ENCODE measurements around the gene DOCK1.

The DOCK1 gene

GRCh38 chr10:127046975-127047877 is 142.0 kb downstream of the DOCK1 start:
- Histone ChIP-seq H3K9me3 (ENCODE audit: insufficient read depth, low read depth, low read length) (no peaks in the 10 kb centered on the region), H3K9ac (ENCODE audit: low read depth, low read length) (no peak overlapping the region), H3K27me3 (ENCODE audit: insufficient read depth, low read length) (no peaks in the 10 kb centered on the region), H3K4me1 (ENCODE audit: insufficient read depth, low read length) (no peaks in the 10 kb centered on the region), H3K27ac (ENCODE audit: low read length) (no peak overlapping the region), H3K36me3 (ENCODE audit: insufficient read depth, low read depth, low read length) (peaks cover 26% of the 10 kb centered on the region), H3K4me3 (ENCODE audit: low read length) (no peak overlapping the region)

DNA sequence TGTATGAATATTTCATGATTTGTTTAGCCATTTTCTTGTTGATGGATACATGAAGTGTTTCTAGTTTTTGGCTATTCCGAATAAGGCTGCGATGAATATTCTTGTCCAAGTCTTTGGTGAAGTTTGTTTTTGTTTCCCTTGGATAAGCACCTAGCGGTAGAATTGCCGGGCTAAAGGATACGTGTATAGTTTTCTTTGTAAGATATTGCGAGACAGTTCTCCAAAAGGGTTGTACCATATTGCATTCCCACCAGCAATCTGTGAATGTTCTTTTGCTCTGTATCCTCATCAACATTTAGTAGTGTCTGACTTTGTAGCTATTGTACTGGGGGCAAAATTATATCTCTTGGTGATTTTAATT is 142.6 kb downstream of the DOCK1 start:
- Histone ChIP-seq H3K4me3 (ENCODE audit: low read length) (no peak overlapping the region), H3K9ac (ENCODE audit: low read depth, low read length) (no peak overlapping the region), H3K27me3 (ENCODE audit: insufficient read depth, low read length) (no peaks in the 10 kb centered on the region), H3K4me1 (ENCODE audit: insufficient read depth, low read length) (no peaks in the 10 kb centered on the region), H3K27ac (ENCODE audit: low read length) (no peak overlapping the region), H3K36me3 (ENCODE audit: insufficient read depth, low read depth, low read length) (peaks cover 22% of the 10 kb centered on the region), H3K9me3 (ENCODE audit: insufficient read depth, low read depth, low read length) (no peaks in the 10 kb centered on the region)

GRCh38 chr10:127048630-127049029 is 143.4 kb downstream of the DOCK1 start:
- H3K4me3 ChIP-seq (ENCODE audit: low read length): no peak overlapping the region
- no peak overlapping the region for H3K27ac ChIP-seq (ENCODE audit: low read length)
- H3K4me1 ChIP-seq (ENCODE audit: insufficient read depth, low read length): no peaks in the 10 kb centered on the region
- H3K9me3 ChIP-seq (ENCODE audit: insufficient read depth, low read depth, low read length): no peaks in the 10 kb centered on the region
- H3K36me3 ChIP-seq (ENCODE audit: insufficient read depth, low read depth, low read length): peaks cover 21% of the 10 kb centered on the region
- no peaks in the 10 kb centered on the region for H3K27me3 ChIP-seq (ENCODE audit: insufficient read depth, low read length)
- no peak overlapping the region for H3K9ac ChIP-seq (ENCODE audit: low read depth, low read length)

- Histone ChIP-seq H3K27ac (ENCODE audit: low read length) (no peak overlapping the region), H3K4me1 (ENCODE audit: insufficient read depth, low read length) (no peaks in the 10 kb centered on the region), H3K4me3 (ENCODE audit: low read length) (no peak overlapping the region), H3K9ac (ENCODE audit: low read depth, low read length) (no peak overlapping the region), H3K9me3 (ENCODE audit: insufficient read depth, low read depth, low read length) (no peaks in the 10 kb centered on the region), H3K27me3 (ENCODE audit: insufficient read depth, low read length) (no peaks in the 10 kb centered on the region), H3K36me3 (ENCODE audit: insufficient read depth, low read depth, low read length) (peaks cover 26% of the 10 kb centered on the region)
Measured at GRCh38 chr10:127052001-127052400, 146.8 kb downstream of the DOCK1 start.

DNA sequence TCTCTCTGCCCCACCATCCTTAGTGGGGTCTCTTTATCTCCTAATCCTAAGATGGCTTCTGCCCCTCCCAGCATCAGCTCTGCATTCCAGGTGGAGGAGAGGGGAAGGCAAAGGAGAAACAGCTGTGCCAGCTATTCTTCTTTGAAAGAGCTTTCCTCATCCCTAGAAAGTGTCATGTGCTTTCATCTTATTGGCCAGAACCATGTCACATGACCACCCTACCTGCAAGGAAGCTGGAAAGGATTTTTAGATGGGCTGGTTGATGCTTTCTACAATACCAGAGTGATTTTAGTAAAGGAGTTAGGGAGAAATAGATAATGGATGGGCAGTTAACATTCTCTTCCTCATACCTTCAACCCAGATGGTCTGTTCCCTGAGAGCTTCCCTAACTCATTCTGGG is 150.0 kb downstream of the DOCK1 start:
- Histone ChIP-seq H3K4me1 (ENCODE audit: insufficient read depth, low read length) (no peaks in the 10 kb centered on the region), H3K4me3 (ENCODE audit: low read length) (no peak overlapping the region), H3K9me3 (ENCODE audit: insufficient read depth, low read depth, low read length) (no peaks in the 10 kb centered on the region), H3K36me3 (ENCODE audit: insufficient read depth, low read depth, low read length) (peaks cover 26% of the 10 kb centered on the region), H3K27ac (ENCODE audit: low read length) (no peak overlapping the region), H3K27me3 (ENCODE audit: insufficient read depth, low read length) (no peaks in the 10 kb centered on the region), H3K9ac (ENCODE audit: low read depth, low read length) (no peak overlapping the region)

DNA sequence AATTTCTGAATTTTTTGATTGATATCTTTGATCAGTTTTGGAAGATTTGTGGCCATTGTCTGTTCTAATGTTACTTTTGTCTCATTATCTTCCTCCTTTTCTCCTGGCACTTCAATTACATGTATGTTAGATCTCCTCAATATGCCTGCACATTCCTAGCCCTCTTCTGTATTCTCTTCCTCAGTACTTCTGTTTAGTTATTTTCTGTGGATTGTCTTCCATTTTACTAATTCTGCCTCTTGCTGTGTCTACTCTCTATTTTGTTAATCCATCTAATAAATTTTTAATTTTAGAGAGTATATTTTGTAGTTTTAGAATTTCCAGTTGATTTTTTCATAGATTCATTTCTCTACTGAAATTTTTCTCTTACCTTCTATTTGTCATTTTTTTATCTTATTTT is 154.1 kb downstream of the DOCK1 start:
- H3K27ac ChIP-seq (ENCODE audit: low read length): no peak overlapping the region
- no peak overlapping the region for H3K9ac ChIP-seq (ENCODE audit: low read depth, low read length)
- H3K4me3 ChIP-seq (ENCODE audit: low read length): no peak overlapping the region
- no peaks in the 10 kb centered on the region for H3K27me3 ChIP-seq (ENCODE audit: insufficient read depth, low read length)
- H3K4me1 ChIP-seq (ENCODE audit: insufficient read depth, low read length): no peaks in the 10 kb centered on the region
- peaks cover 39% of the 10 kb centered on the region for H3K36me3 ChIP-seq (ENCODE audit: insufficient read depth, low read depth, low read length)
- H3K9me3 ChIP-seq (ENCODE audit: insufficient read depth, low read depth, low read length): no peaks in the 10 kb centered on the region

DNA sequence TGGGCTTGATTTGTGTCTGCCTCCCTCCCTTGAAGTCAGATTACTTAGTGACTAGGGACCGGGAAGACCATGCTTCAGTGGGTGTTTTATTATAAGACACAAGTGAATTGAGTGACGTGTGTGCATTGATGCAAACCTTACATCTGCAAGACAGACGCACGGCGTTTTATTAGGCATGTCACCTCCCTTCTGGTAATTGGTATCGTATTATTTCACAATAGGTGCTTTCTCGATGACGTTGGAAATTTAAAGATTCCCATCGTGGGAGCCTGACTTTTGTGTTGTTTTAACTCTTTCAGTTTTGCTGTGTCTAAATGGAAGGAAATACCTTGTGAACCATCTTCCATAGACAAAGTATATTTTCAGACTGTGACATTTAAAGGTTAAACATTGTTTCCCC is 158.5 kb downstream of the DOCK1 start:
- no peaks in the 10 kb centered on the region for H3K9me3 ChIP-seq (ENCODE audit: insufficient read depth, low read depth, low read length)
- no peak overlapping the region for H3K27ac ChIP-seq (ENCODE audit: low read length)

DNA sequence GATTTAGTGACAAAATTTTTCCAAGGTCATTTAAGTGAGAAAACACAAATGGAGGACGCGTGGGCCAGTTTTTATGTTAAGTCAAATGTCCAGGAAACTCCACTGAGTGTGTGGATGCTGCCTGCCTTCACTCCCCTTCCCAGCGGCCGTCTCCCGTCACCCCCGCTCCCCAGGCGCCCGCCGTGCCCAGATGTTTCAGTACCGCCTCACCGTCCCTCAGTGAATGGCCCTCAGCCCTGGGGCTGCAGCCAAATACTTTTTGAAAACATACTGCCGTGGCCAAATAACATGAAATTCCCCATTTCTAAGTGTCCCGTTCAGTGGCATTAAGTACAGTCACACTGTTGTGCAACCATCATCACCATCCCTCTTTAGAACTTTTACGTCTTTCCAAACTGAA is 159.2 kb downstream of the DOCK1 start:
- peaks cover 67% of the 10 kb centered on the region for H3K36me3 ChIP-seq (ENCODE audit: insufficient read depth, low read depth, low read length)
- H3K9me3 ChIP-seq (ENCODE audit: insufficient read depth, low read depth, low read length): no peaks in the 10 kb centered on the region
- H3K27me3 ChIP-seq (ENCODE audit: insufficient read depth, low read length): no peaks in the 10 kb centered on the region
- H3K4me3 ChIP-seq (ENCODE audit: low read length): no peak overlapping the region
- no peak overlapping the region for H3K9ac ChIP-seq (ENCODE audit: low read depth, low read length)
- no peaks in the 10 kb centered on the region for H3K4me1 ChIP-seq (ENCODE audit: insufficient read depth, low read length)
- no peak overlapping the region for H3K27ac ChIP-seq (ENCODE audit: low read length)

More for the DNA sequence above, 158.5 kb downstream of the DOCK1 start:
- Histone ChIP-seq H3K4me1 (ENCODE audit: insufficient read depth, low read length) (no peaks in the 10 kb centered on the region), H3K27me3 (ENCODE audit: insufficient read depth, low read length) (no peaks in the 10 kb centered on the region), H3K36me3 (ENCODE audit: insufficient read depth, low read depth, low read length) (peaks cover 60% of the 10 kb centered on the region), H3K4me3 (ENCODE audit: low read length) (no peak overlapping the region), H3K9ac (ENCODE audit: low read depth, low read length) (no peak overlapping the region)

DNA sequence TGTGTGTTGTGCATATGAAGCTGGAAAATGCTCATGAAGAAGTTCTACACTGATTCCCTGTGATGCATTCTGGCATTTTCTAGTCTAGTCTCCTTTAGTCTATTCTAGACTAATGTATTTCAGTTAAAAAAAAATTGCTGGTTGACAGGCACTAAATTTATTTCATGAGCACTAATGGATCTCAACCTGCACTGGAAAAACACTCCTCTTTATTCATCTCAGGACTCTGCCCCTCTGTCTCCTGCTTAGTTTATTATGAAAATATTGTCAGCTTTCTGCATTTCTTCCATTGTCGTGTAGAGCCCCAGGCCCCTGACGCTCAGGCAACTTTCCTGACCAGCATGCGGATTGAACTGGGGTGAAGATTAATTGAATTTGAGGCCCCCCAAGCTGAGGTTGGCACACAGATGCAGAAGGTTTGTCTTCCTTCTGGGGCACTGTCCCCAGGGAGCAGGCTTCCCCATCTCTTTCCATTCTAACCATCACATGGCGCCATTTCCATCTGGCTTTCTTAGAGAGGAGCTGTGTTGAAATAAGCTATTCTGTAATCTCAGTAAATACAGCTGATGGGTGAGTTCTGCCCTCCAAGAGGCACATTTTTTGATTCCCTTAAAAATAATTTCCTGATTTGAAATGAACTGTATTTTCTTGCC is 162.4 kb downstream of the DOCK1 start:
- no peak overlapping the region for H3K9ac ChIP-seq (ENCODE audit: low read depth, low read length)
- H3K4me1 ChIP-seq (ENCODE audit: insufficient read depth, low read length): no peaks in the 10 kb centered on the region
- H3K4me3 ChIP-seq (ENCODE audit: low read length): no peak overlapping the region
- no peak overlapping the region for H3K27ac ChIP-seq (ENCODE audit: low read length)
- H3K27me3 ChIP-seq (ENCODE audit: insufficient read depth, low read length): no peaks in the 10 kb centered on the region
- H3K9me3 ChIP-seq (ENCODE audit: insufficient read depth, low read depth, low read length): no peaks in the 10 kb centered on the region
- H3K36me3 ChIP-seq (ENCODE audit: insufficient read depth, low read depth, low read length): peaks cover 83% of the 10 kb centered on the region

DNA sequence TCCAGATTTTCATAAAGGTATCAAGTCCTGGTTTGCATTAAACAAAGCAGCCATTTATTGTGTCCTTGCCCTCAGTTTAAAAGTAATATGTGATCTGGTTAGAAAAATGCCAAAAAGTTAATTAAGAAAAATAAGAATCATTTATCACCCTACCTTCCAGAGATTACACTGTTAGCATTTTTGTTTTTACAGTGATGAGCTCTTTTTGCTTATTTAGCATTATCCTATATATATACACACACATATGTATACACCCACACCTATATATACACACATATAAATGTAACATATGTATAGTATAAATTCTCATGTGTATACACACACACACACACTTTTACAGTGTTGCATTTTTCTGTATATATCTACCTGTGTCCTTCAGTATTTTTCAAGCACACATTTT is 163.3 kb downstream of the DOCK1 start:
- H3K4me1 ChIP-seq (ENCODE audit: insufficient read depth, low read length): no peaks in the 10 kb centered on the region
- H3K9ac ChIP-seq (ENCODE audit: low read depth, low read length): no peak overlapping the region
- no peaks in the 10 kb centered on the region for H3K9me3 ChIP-seq (ENCODE audit: insufficient read depth, low read depth, low read length)
- no peaks in the 10 kb centered on the region for H3K27me3 ChIP-seq (ENCODE audit: insufficient read depth, low read length)
- H3K4me3 ChIP-seq (ENCODE audit: low read length): no peak overlapping the region
- H3K27ac ChIP-seq (ENCODE audit: low read length): no peak overlapping the region
- peaks cover 81% of the 10 kb centered on the region for H3K36me3 ChIP-seq (ENCODE audit: insufficient read depth, low read depth, low read length)

GRCh38 chr10:127069436-127069835 is 164.2 kb downstream of the DOCK1 start:
- no peaks in the 10 kb centered on the region for H3K27me3 ChIP-seq (ENCODE audit: insufficient read depth, low read length)
- H3K9me3 ChIP-seq (ENCODE audit: insufficient read depth, low read depth, low read length): no peaks in the 10 kb centered on the region
- H3K27ac ChIP-seq (ENCODE audit: low read length): no peak overlapping the region
- H3K9ac ChIP-seq (ENCODE audit: low read depth, low read length): no peak overlapping the region
- H3K4me3 ChIP-seq (ENCODE audit: low read length): no peak overlapping the region
- peaks cover 78% of the 10 kb centered on the region for H3K36me3 ChIP-seq (ENCODE audit: insufficient read depth, low read depth, low read length)
- no peaks in the 10 kb centered on the region for H3K4me1 ChIP-seq (ENCODE audit: insufficient read depth, low read length)

- Histone ChIP-seq H3K27me3 (ENCODE audit: insufficient read depth, low read length) (no peaks in the 10 kb centered on the region), H3K36me3 (ENCODE audit: insufficient read depth, low read depth, low read length) (peaks cover 79% of the 10 kb centered on the region), H3K4me3 (ENCODE audit: low read length) (no peak overlapping the region), H3K9me3 (ENCODE audit: insufficient read depth, low read depth, low read length) (no peaks in the 10 kb centered on the region), H3K4me1 (ENCODE audit: insufficient read depth, low read length) (no peaks in the 10 kb centered on the region), H3K27ac (ENCODE audit: low read length) (no peak overlapping the region), H3K9ac (ENCODE audit: low read depth, low read length) (no peak overlapping the region)
Measured at GRCh38 chr10:127071126-127071525, 165.9 kb downstream of the DOCK1 start.

Data from iPS-20b (cell line).